GM12872 (cell line): Measurements from ENCODE around the gene OR2B3.

Experiments
- CTCF ChIP-seq: IDR thresholded peaks from 3 replicates; pipeline ENCODE4 v1.5.1; 2011; ENCODE audit warnings: low read depth, mild to moderate bottlenecking, low read length, moderate library complexity; ENCODE audit not compliant: insufficient read depth

Gene OR2B3, protein sequence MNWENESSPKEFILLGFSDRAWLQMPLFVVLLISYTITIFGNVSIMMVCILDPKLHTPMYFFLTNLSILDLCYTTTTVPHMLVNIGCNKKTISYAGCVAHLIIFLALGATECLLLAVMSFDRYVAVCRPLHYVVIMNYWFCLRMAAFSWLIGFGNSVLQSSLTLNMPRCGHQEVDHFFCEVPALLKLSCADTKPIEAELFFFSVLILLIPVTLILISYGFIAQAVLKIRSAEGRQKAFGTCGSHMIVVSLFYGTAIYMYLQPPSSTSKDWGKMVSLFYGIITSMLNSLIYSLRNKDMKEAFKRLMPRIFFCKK

DNA sequence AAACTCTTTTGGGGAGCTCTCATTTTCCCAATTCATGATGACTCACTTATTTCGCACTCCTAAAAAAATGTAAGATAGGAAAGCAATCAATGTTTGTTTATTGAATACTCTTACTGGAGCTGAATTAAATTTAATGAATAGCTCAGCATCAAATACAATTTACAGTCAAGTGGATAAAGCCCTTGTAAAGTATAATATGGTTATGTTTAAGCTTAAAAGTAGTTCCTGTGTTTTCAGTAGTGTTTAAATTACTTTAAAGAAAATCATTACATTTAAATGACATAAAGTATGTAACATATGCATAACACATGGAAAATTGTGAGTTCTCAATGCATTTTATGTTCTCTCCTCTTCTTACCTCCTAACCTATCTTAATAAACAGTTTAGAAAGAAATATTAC, at the start of gene OR2B3:
Gene OR2B3 (minus strand): TSS at position 101 of the 400 bp plus-strand sequence. CDS start 65 bp downstream, at position 36.
- TF ChIP-seq CTCF: no peak

- no peak for TF ChIP-seq CTCF
Measured at GRCh38 chr6:29131691-29132090, 44.6 kb upstream of the OR2B3 start.

DNA sequence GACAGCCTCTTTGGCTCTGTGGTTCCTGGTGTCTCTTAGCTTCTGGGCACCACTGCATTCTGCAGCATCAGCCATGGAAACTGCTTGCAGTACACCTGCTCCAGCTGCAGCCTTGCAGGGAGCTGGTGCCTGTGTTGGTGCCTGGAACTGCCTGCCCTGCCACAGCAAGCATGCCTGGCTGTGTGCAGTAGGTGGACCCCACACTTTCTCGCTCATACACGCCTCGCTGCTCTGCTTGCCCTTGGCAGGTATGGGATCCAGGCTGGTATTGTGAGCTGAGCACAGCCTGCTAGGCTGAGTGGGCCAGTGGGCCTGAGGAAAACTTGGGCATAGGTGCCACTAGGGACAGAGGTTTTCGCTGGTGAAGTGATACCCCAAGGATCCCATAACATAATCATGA, 43.5 kb upstream of the OR2B3 start:
- TF ChIP-seq CTCF: no peak

- TF ChIP-seq CTCF: no peak
Measured at GRCh38 chr6:29129326-29130012, 42.4 kb upstream of the OR2B3 start.

DNA sequence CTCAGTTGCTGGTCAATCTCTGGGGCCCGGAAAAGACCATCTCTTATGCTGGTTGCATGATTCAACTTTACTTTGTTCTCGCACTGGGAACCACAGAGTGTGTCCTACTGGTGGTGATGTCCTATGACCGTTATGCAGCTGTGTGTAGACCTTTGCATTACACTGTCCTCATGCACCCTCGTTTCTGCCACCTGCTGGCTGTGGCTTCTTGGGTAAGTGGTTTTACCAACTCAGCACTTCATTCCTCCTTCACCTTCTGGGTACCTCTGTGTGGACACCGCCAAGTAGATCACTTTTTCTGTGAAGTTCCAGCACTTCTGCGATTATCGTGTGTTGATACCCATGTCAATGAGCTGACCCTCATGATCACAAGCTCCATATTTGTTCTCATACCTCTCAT, 25.0 kb upstream of the OR2B3 start:
- TF ChIP-seq CTCF: peak; percentile 19; the same call in 1 of the 3 replicates

DNA sequence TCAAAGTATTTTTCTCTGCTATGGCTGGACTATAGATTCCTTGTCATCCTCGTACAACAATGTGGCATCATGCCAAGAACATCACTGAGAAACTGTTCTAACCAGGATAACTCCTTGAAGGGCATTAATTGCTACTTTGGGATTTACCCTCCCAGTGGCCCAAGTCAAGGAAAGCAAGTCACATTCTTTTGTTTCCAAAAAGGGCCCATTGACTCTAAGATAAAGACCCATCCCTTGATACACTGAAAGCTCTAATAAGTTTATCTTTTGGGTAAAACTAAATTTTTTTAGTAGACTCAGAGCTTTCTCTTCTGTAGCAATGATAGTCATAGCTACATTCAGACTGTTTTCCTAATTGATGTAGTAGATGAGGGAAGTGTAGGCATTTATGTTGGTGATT, 20.6 kb upstream of the OR2B3 start, which contains the start of gene OR2J3:
Gene OR2J3 (plus strand): TSS at position 301 of the 400 bp plus-strand sequence. CDS start 3,833 bp downstream, outside the sequence.
- no peak for TF ChIP-seq CTCF

- TF ChIP-seq CTCF: no peak
Measured at GRCh38 chr6:29099190-29099589, 12.1 kb upstream of the OR2B3 start, which contains the start of gene OR2J1. OR2J1 (plus strand) TSS chr6:29099490; CDS start chr6:29100943, 1,453 bp downstream.
